HepG2 (cell line): ENCODE measurements around the gene CFAP91. TPM values are rescaled to one million over a fixed set of nuclear protein-coding genes. Genes with fewer than 3 reads are reported as not detected.
A peak's percentile ranks its signal among the peaks of the same experiment; 100 is the strongest.

ENCODE experiments used
- ATAC-seq: fragments of 200-7000 bp; cut with Tn5 transposase; 3 replicates; pipeline ENCODE4 v1.9.1; 2020; ENCODE audit warnings: mild to moderate bottlenecking, moderate library complexity
- BruUV-seq: library from RNA; stranded (reverse); fragments of 400-500 nt; replicated peaks from 2 replicates; lab custom pipeline; 2021; lab: Mats Ljungman, UMichigan
- CTCF ChIA-PET: fragments of 300-600 bp; formaldehyde crosslinking; extraction: SDS; loops from one replicate; lab custom pipeline; 2021; ENCODE audit warnings: low total read pairs, inconsistent platforms, low intra/inter-chr PET ratio; lab: Yijun Ruan, JAX
- POLR2A ChIA-PET: fragments of 350-600 bp; sonication (Branson Sonifier 250); formaldehyde crosslinking; loops from one replicate; lab custom pipeline; 2020; ENCODE audit warnings: antibody characterized with exemption, inconsistent platforms; lab: Yijun Ruan, JAX
- DNase-seq: peaks from one replicate; pipeline ENCODE4 v3.0.0-alpha.2; 2015; ENCODE audit warnings: low spot score
- FAIRE-seq: peaks from 3 replicates; lab custom pipeline; 2011; peaks lifted over from hg19 to GRCh38; lab: Jason Lieb, UNC
- H2AFZ ChIP-seq: one replicate; pipeline ENCODE4 v1.6.1; 2011; ENCODE audit warnings: low read length, inconsistent platforms
- H3K27ac ChIP-seq: fragments of 300-600 bp; 3 replicates; pipeline ENCODE4 v1.8.0; 2011; ENCODE audit warnings: mixed run types, mild to moderate bottlenecking, mixed read lengths, low read length, inconsistent platforms; ENCODE audit not compliant: insufficient read depth; ENCODE audit errors: extremely low read length
- H3K27me3 ChIP-seq, 2 experiments: fragments of 200-600 bp in 1 of 2; 2 replicates in 1 of 2; 3 replicates in 1 of 2; pipeline versions ENCODE4 v1.6.0 to v1.8.0; 2011; ENCODE audit warnings: low read length in 2 of 2, mild to moderate bottlenecking in 2 of 2, moderate library complexity in 2 of 2, inconsistent platforms in 1 of 2; ENCODE audit not compliant: insufficient read depth in 2 of 2, control insufficient read depth in 1 of 2
- H3K36me3 ChIP-seq, 2 experiments: fragments of 200-600 bp in 1 of 2; replicated peaks in 1 of 2; 2 replicates in 1 of 2; 3 replicates in 1 of 2; pipeline versions ENCODE4 v1.5.1 to v1.8.0; 2011; ENCODE audit warnings: low read length in 2 of 2, inconsistent platforms in 1 of 2; ENCODE audit not compliant: insufficient read depth in 2 of 2, control insufficient read depth in 1 of 2
- H3K4me1 ChIP-seq: 2 replicates; pipeline ENCODE4 v1.5.1; 2012; ENCODE audit warnings: low read length, inconsistent platforms; ENCODE audit not compliant: insufficient read depth
- H3K4me2 ChIP-seq: 2 replicates; pipeline ENCODE4 v1.6.0; 2011; ENCODE audit warnings: low read depth, low read length, inconsistent platforms
- H3K4me3 ChIP-seq, 3 experiments: fragments of 200-600 bp in 1 of 3; sonication (generic), shearing (Covaris generic) in 1 of 3; replicated peaks in 1 of 3; 2 replicates each; pipeline ENCODE4 v1.5.1; 2011 to 2016; ENCODE audit warnings: low read length in 3 of 3, inconsistent platforms in 2 of 3, low read depth in 2 of 3, mild to moderate bottlenecking in 2 of 3, control low read depth in 1 of 3, mixed read lengths in 1 of 3; ENCODE audit not compliant: insufficient read depth in 1 of 3
- H3K79me2 ChIP-seq: one replicate; pipeline ENCODE4 v1.6.1; 2011; ENCODE audit warnings: low read length, inconsistent platforms; ENCODE audit not compliant: insufficient read depth
- H3K9ac ChIP-seq: 2 replicates; pipeline ENCODE4 v1.6.0; 2011; ENCODE audit warnings: mild to moderate bottlenecking, low read depth, low read length, inconsistent platforms; ENCODE audit not compliant: insufficient read depth
- H3K9me3 ChIP-seq: 2 replicates; pipeline ENCODE4 v1.5.1; 2012; ENCODE audit warnings: mild to moderate bottlenecking, low read length
- H4K20me1 ChIP-seq: 2 replicates; pipeline ENCODE4 v1.6.0; 2011; ENCODE audit warnings: inconsistent platforms, mild to moderate bottlenecking, low read length, moderate library complexity; ENCODE audit not compliant: insufficient read depth
- ATF7 ChIP-seq, 2 experiments: fragments of 450-650 bp in 1 of 2; sonication (generic) in 1 of 2; formaldehyde crosslinking in 1 of 2; IDR thresholded peaks; 2 replicates each; pipeline versions ENCODE4 v1.4.0 to v1.6.1; 2016 to 2020; ENCODE audit warnings: antibody characterized with exemption in 1 of 2, mild to moderate bottlenecking in 1 of 2, missing genetic modification reagents in 1 of 2
- CBX2 ChIP-seq, 2 experiments: fragments of 200-600 bp in 1 of 2; sonication (generic); formaldehyde crosslinking in 1 of 2; IDR thresholded peaks; 2 replicates each; pipeline versions ENCODE4 v1.7.0 to v1.8.1; 2018 to 2022; ENCODE audit warnings: low read depth in 2 of 2, low read length in 1 of 2, mild to moderate bottlenecking in 1 of 2, missing genetic modification reagents in 1 of 2
- CREB1 ChIP-seq, 2 experiments: fragments of 450-650 bp in 1 of 2; IDR thresholded peaks; 2 replicates each; pipeline ENCODE4 v1.6.1; 2016 to 2017; ENCODE audit warnings: control low read depth in 1 of 2, mild to moderate bottlenecking in 1 of 2, missing compliant biosample characterization in 1 of 2, missing genetic modification characterization in 1 of 2
- CREB3 ChIP-seq: sonication (generic); formaldehyde crosslinking; IDR thresholded peaks from 2 replicates; pipeline ENCODE4 v1.5.0; 2020; ENCODE audit warnings: missing genetic modification reagents
- FOXC1 ChIP-seq: sonication (generic); formaldehyde crosslinking; IDR thresholded peaks from 2 replicates; pipeline ENCODE4 v1.8.0; 2022; ENCODE audit warnings: mild to moderate bottlenecking, missing genetic modification reagents, borderline replicate concordance
- MED1 ChIP-seq: sonication (generic); formaldehyde crosslinking; IDR thresholded peaks from 2 replicates; pipeline ENCODE4 v1.4.0; 2020; ENCODE audit warnings: missing genetic modification reagents
- PLRG1 ChIP-seq: fragments of 450-650 bp; conservative IDR thresholded peaks from 2 replicates; pipeline ENCODE4 v1.6.1; 2016
- ZNF256 ChIP-seq: sonication (generic); formaldehyde crosslinking; conservative IDR thresholded peaks from 2 replicates; pipeline ENCODE4 v1.4.0; 2020; ENCODE audit warnings: missing genetic modification reagents
- WGBS: methylation state at CpG from one replicate; pipeline ENCODE4 v1.1.6; 2017; ENCODE audit warnings: low lambda C conversion rate; 5-methylcytosine and 5-hydroxymethylcytosine counted together
- in situ Hi-C: cut with HindIII; loops from 2 replicates; pipeline ENCODE4 v1.10.0; 2017; ENCODE audit warnings: low pct_unique_long_range_greater_than_20kb; ENCODE audit not compliant: extremely low pct_ligation_motif_present
- intact Hi-C: fragments of 100-400 bp; cut with micrococcal nuclease; formaldehyde crosslinking; loops from one replicate; pipeline ENCODE4 v1.10.0; 2022; ENCODE audit not compliant: unreplicated experiment
- polyA plus RNA-seq, 8 experiments: library from polyadenylated mRNA; depleted of rRNA in 3 of 8; stranded (reverse) in 7 of 8; unstranded in 1 of 8; fragments of >200 nt; fragmentation: Illumina TruSeq in 4 of 8; extraction: Trizol in 4 of 8; gene quantifications; 2 replicates each; pipeline versions ENCODE4 v1.2.1 to v1.2.3, GENCODE V29; 2011 to 2016; ENCODE audit warnings: low read depth in 4 of 8, missing spikeins in 1 of 8, mixed read lengths in 1 of 8; ENCODE audit not compliant: insufficient read depth in 1 of 8
- total RNA-seq, 5 experiments: library from RNA; depleted of rRNA; stranded (reverse); fragments of >200 nt; fragmentation: Illumina TruSeq; extraction: Trizol; gene quantifications; 2 replicates each; pipeline ENCODE4 v1.2.3, GENCODE V29; 2016; ENCODE audit warnings: low read depth in 1 of 5
- TF ChIP-seq, protein P1 (sequence below): sonication (generic); formaldehyde crosslinking; IDR thresholded peaks from 2 replicates; pipeline ENCODE4 v1.4.0; 2020; ENCODE audit warnings: missing genetic modification reagents; ENCODE audit errors: not compliant biosample characterization
- TF ChIP-seq, protein P2 (sequence below): IDR thresholded peaks from 2 replicates; pipeline ENCODE4 v1.6.1; 2016; ENCODE audit warnings: missing compliant biosample characterization, missing genetic modification reagents, borderline replicate concordance
- TF ChIP-seq, protein P3 (sequence below), 2 experiments: fragments of 450-650 bp in 1 of 2; sonication (generic) in 1 of 2; formaldehyde crosslinking; IDR thresholded peaks; 2 replicates each; pipeline versions ENCODE4 v1.5.0 to v1.8.0; 2020 to 2022; ENCODE audit warnings: mild to moderate bottlenecking in 1 of 2, missing genetic modification reagents in 1 of 2

The CFAP91 gene
- total and polyA plus RNA-seq, 2 of the 13 experiments (the other 11 are each of a cell fraction or from before 2014, with no cell fraction given): not detected

GRCh38 chr3:119729996-119730395 lies 27.2 kb downstream of the CFAP91 start:
- ChIA-PET POLR2A (no interaction called here), CTCF (no interaction called here)
- WGBS: 48% methylated on average over 6 of the region's 6 CpGs
- intact Hi-C loops (no loop called here), in situ Hi-C loops (no loop called here)
- DNase-seq (no peak), ATAC-seq (no peak), FAIRE-seq (no peak)
- Histone ChIP-seq H4K20me1 (no peaks in the 10 kb centered on the region), H3K79me2 (no peaks in the 10 kb centered on the region), H3K36me3 (no peaks in the 10 kb centered on the region), H3K9ac (no peak overlapping the region), H3K4me2 (no peak overlapping the region), H3K27ac (no peak overlapping the region), H2AFZ (no peak overlapping the region), H3K9me3 (no peaks in the 10 kb centered on the region), H3K27me3 (0 out of 5 replicates have a peak, but pooled peaks cover 0 to 2% of the 10 kb centered on the region in 2 experiments), H3K4me3 (no peak overlapping the region), H3K4me1 (no peaks in the 10 kb centered on the region)
- no TSS peak for BruUV-seq
- TF ChIP-seq CBX2 (IDR thresholded peaks at IDR 0.05; ENCODE audit: low read depth, low read length) (no peak), CBX2 (CRISPR knock-in tag; IDR thresholded peaks at IDR 0.05; ENCODE audit: low read depth) (no peak)

DNA sequence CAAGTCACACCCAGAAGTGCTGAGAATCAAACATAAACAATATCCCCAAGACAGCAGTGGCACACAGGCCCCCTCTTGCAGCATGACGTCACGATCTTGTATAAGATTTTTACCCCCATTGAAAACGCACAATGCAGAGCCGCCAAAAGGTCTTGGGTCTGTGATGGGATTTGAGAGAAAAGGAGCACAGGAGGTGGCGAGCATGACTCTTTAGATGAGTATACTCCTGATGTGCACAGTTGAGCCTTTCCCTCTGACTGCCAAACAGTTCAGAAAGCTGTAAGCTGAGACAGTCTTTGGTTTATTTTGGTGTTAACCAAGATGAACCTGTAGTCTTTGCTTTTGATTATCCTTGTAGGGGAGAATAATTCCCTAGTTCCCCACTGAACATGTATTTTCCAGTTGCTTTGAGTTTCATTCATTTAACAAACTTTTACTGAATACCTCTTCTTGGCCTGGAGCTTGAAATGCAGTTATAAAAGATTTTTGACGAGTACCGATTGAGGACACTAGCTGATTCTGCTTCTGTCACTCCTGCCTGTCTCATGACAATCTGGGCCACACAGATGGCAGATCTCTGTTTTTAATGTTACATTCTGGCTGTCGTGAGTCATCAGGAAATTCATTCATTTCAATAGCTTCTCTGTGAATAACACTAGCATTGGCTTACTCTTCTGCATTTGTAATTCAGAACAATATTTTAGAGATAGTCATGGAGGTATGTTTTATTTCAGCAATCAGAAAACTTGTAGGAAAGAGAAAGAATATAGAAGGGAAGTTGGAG lies 28.9 kb downstream of the CFAP91 start:
- no peaks in the 10 kb centered on the region for H4K20me1 ChIP-seq
- DNase-seq (no peak), ATAC-seq (no peak), FAIRE-seq (no peak)
- 55% methylated on average over 8 of the region's 8 CpGs for WGBS
- H3K36me3 ChIP-seq: no peaks in the 10 kb centered on the region
- H3K79me2 ChIP-seq: no peaks in the 10 kb centered on the region
- H3K4me2 ChIP-seq: no peak overlapping the region
- no peak overlapping the region for H3K9ac ChIP-seq
- 0 out of 5 replicates have a peak, but pooled peaks cover 0 to 2% of the 10 kb centered on the region in 2 experiments for H3K27me3 ChIP-seq
- in situ Hi-C loops: no loop called here
- CTCF ChIA-PET: no interaction called here
- H3K27ac ChIP-seq: no peak overlapping the region
- no TSS peak for BruUV-seq
- no peak overlapping the region for H2AFZ ChIP-seq
- intact Hi-C loops: no loop called here
- no peak overlapping the region for H3K4me3 ChIP-seq
- H3K9me3 ChIP-seq: no peaks in the 10 kb centered on the region
- POLR2A ChIA-PET: no interaction called here
- no peaks in the 10 kb centered on the region for H3K4me1 ChIP-seq
- TF ChIP-seq, protein P1, sequence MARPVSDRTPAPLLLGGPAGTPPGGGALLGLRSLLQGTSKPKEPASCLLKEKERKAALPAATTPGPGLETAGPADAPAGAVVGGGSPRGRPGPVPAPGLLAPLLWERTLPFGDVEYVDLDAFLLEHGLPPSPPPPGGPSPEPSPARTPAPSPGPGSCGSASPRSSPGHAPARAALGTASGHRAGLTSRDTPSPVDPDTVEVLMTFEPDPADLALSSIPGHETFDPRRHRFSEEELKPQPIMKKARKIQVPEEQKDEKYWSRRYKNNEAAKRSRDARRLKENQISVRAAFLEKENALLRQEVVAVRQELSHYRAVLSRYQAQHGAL (CRISPR knock-in tag): no peak
- TF ChIP-seq CREB1 (IDR thresholded peaks at IDR 0.05): peak; percentile 85
- no peak for TF ChIP-seq CREB1 (CRISPR knock-in tag; IDR thresholded peaks at IDR 0.05)
- TF ChIP-seq, protein P2, sequence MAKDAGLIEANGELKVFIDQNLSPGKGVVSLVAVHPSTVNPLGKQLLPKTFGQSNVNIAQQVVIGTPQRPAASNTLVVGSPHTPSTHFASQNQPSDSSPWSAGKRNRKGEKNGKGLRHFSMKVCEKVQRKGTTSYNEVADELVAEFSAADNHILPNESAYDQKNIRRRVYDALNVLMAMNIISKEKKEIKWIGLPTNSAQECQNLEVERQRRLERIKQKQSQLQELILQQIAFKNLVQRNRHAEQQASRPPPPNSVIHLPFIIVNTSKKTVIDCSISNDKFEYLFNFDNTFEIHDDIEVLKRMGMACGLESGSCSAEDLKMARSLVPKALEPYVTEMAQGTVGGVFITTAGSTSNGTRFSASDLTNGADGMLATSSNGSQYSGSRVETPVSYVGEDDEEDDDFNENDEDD (CRISPR knock-in tag): no peak
- TF ChIP-seq ATF7 (IDR thresholded peaks at IDR 0.05): peak; percentile 35; the same call in 1 of the 2 replicates
- TF ChIP-seq ATF7 (CRISPR knock-in tag; IDR thresholded peaks at IDR 0.05): no peak
- no peak for TF ChIP-seq ZNF256 (CRISPR knock-in tag)
- TF ChIP-seq CREB3 (CRISPR knock-in tag): no peak
- TF ChIP-seq FOXC1 (CRISPR knock-in tag): no peak
- TF ChIP-seq, protein P3, sequence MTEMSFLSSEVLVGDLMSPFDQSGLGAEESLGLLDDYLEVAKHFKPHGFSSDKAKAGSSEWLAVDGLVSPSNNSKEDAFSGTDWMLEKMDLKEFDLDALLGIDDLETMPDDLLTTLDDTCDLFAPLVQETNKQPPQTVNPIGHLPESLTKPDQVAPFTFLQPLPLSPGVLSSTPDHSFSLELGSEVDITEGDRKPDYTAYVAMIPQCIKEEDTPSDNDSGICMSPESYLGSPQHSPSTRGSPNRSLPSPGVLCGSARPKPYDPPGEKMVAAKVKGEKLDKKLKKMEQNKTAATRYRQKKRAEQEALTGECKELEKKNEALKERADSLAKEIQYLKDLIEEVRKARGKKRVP (CRISPR knock-in tag; IDR thresholded peaks at IDR 0.05): no peak
- TF ChIP-seq PLRG1: no peak
- TF ChIP-seq MED1 (CRISPR knock-in tag): no peak
